Measurements from ENCODE around the gene DRAM2. TPM values are rescaled to one million over a fixed set of nuclear protein-coding genes. Genes with fewer than 3 reads are reported as not detected.

The DRAM2 gene
- polyA plus RNA-seq, 1 experiment, result 58.8 TPM

- Histone ChIP-seq H3K36me3 (ENCODE audit: control insufficient read depth, insufficient read depth, low read length) (no peaks in the 10 kb centered on the region), H3K27me3 (ENCODE audit: control insufficient read depth, insufficient read depth, low read length) (no peaks in the 10 kb centered on the region), H3K4me3 (ENCODE audit: low read depth, low read length) (no peak overlapping the region)
- TF ChIP-seq CTCF (IDR thresholded peaks at IDR 0.05; ENCODE audit: insufficient read depth, low read depth, low read length), result no peak
- DNase-seq (ENCODE audit: low read depth), result no peak
- POLR2A ChIA-PET, result no interaction called here
- CTCF ChIA-PET, result no interaction called here
These were observed 24.3 kb upstream of the DRAM2 start for GRCh38 chr1:111164151-111164550.

GRCh38 chr1:111163363-111163762 is 23.5 kb upstream of the DRAM2 start:
- no peak for DNase-seq (ENCODE audit: low read depth)
- CTCF ChIA-PET, result no interaction called here
- no peak for TF ChIP-seq CTCF (IDR thresholded peaks at IDR 0.05; ENCODE audit: insufficient read depth, low read depth, low read length)
- H3K4me3 ChIP-seq (ENCODE audit: low read depth, low read length), result no peak overlapping the region
- H3K36me3 ChIP-seq (ENCODE audit: control insufficient read depth, insufficient read depth, low read length), result no peaks in the 10 kb centered on the region
- no peaks in the 10 kb centered on the region for H3K27me3 ChIP-seq (ENCODE audit: control insufficient read depth, insufficient read depth, low read length)
- POLR2A ChIA-PET, result no interaction called here

- no peak for TF ChIP-seq CTCF (IDR thresholded peaks at IDR 0.05; ENCODE audit: insufficient read depth, low read depth, low read length)
- no peak overlapping the region for H3K4me3 ChIP-seq (ENCODE audit: low read depth, low read length)
- H3K27me3 ChIP-seq (ENCODE audit: control insufficient read depth, insufficient read depth, low read length), result no peaks in the 10 kb centered on the region
- H3K36me3 ChIP-seq (ENCODE audit: control insufficient read depth, insufficient read depth, low read length), result no peaks in the 10 kb centered on the region
- no peak for DNase-seq (ENCODE audit: low read depth)
- CTCF ChIA-PET, result no interaction called here
- POLR2A ChIA-PET, result no interaction called here
These were observed 22.6 kb upstream of the DRAM2 start for GRCh38 chr1:111162488-111162880.

GRCh38 chr1:111161843-111162487 is 22.1 kb upstream of the DRAM2 start:
- DNase-seq (ENCODE audit: low read depth), result no peak
- TF ChIP-seq CTCF (IDR thresholded peaks at IDR 0.05; ENCODE audit: insufficient read depth, low read depth, low read length), result no peak
- Histone ChIP-seq H3K27me3 (ENCODE audit: control insufficient read depth, insufficient read depth, low read length) (no peaks in the 10 kb centered on the region), H3K36me3 (ENCODE audit: control insufficient read depth, insufficient read depth, low read length) (no peaks in the 10 kb centered on the region), H3K4me3 (ENCODE audit: low read depth, low read length) (no peak overlapping the region)
- POLR2A ChIA-PET, result no interaction called here
- CTCF ChIA-PET, result no interaction called here

- ChIA-PET CTCF (no interaction called here), POLR2A (no interaction called here)
- Histone ChIP-seq H3K27me3 (ENCODE audit: control insufficient read depth, insufficient read depth, low read length) (no peaks in the 10 kb centered on the region), H3K36me3 (ENCODE audit: control insufficient read depth, insufficient read depth, low read length) (peaks cover 2% of the 10 kb centered on the region; the same call in 1 of the 2 replicates), H3K4me3 (ENCODE audit: low read depth, low read length) (no peak overlapping the region)
- DNase-seq (ENCODE audit: low read depth), result no peak
- TF ChIP-seq CTCF (IDR thresholded peaks at IDR 0.05; ENCODE audit: insufficient read depth, low read depth, low read length), result no peak
These were observed 17.5 kb upstream of the DRAM2 start for GRCh38 chr1:111157431-111157830.
